CD14-positive monocyte (primary cell): ENCODE results near the gene CXorf58. TPM values are rescaled to one million over a fixed set of nuclear protein-coding genes. Genes with fewer than 3 reads are reported as not detected.
"Not testable (repeated sequence)": the region's sequence is repeated elsewhere in the genome, so short reads cannot be mapped to it uniquely, and the experiment has no call there.

ENCODE experiments used
- DNase-seq, 3 donors: peaks; one replicate each; pipeline ENCODE4 v3.0.0-alpha.2; 2011 to 2022
- H2AFZ ChIP-seq: 2 replicates; pipeline ENCODE4 v1.6.0; 2012; ENCODE audit warnings: mild to moderate bottlenecking, low read depth, low read length, inconsistent platforms; ENCODE audit not compliant: insufficient read depth, poor library complexity, severe bottlenecking
- H3K27ac ChIP-seq, 2 donors: 1 replicate in 1 of 2; 2 replicates in 1 of 2; pipeline ENCODE4 v1.5.1; 2012 to 2013; ENCODE audit warnings: low read length in 2 of 2, control low read depth in 1 of 2, inconsistent platforms in 1 of 2, low read depth in 1 of 2, mild to moderate bottlenecking in 1 of 2
- H3K27me3 ChIP-seq, 2 donors: one replicate each; pipeline versions ENCODE4 v1.6.0 to v1.6.1; 2011 to 2013; ENCODE audit warnings: low read length in 2 of 2; ENCODE audit not compliant: control insufficient read depth in 2 of 2, insufficient read depth in 2 of 2
- H3K36me3 ChIP-seq, 2 donors: replicated peaks in 1 of 2; 1 replicate in 1 of 2; 2 replicates in 1 of 2; pipeline versions ENCODE4 v1.5.1 to v1.6.1; 2012 to 2013; ENCODE audit warnings: low read length in 2 of 2, control low read depth in 1 of 2, inconsistent platforms in 1 of 2, mild to moderate bottlenecking in 1 of 2; ENCODE audit not compliant: insufficient read depth in 2 of 2, control insufficient read depth in 1 of 2
- H3K4me1 ChIP-seq, 2 donors: 1 replicate in 1 of 2; 2 replicates in 1 of 2; pipeline versions ENCODE4 v1.5.1 to v1.6.1; 2012 to 2013; ENCODE audit warnings: low read length in 2 of 2, control low read depth in 1 of 2, inconsistent platforms in 1 of 2, mild to moderate bottlenecking in 1 of 2, moderate library complexity in 1 of 2; ENCODE audit not compliant: insufficient read depth in 2 of 2, control insufficient read depth in 1 of 2
- H3K4me2 ChIP-seq: replicated peaks from 2 replicates; pipeline ENCODE3; 2012; ENCODE audit warnings: low read length, moderate library complexity, mild to moderate bottlenecking; ENCODE audit not compliant: poor library complexity, severe bottlenecking; ENCODE audit errors: extremely low read depth
- H3K4me3 ChIP-seq, 3 experiments: fragments of 200-600 bp in 1 of 3; sonication (generic) in 1 of 3; replicated peaks in 1 of 3; 1 replicate in 2 of 3; 2 replicates in 1 of 3; pipeline ENCODE4 v1.5.1; 2011 to 2013; ENCODE audit warnings: low read length in 3 of 3, mild to moderate bottlenecking in 3 of 3, control low read depth in 2 of 3, low read depth in 2 of 3, inconsistent platforms in 1 of 3, moderate library complexity in 1 of 3
- H3K79me2 ChIP-seq: 2 replicates; pipeline ENCODE4 v1.6.0; 2012; ENCODE audit warnings: mild to moderate bottlenecking, control low read depth, inconsistent platforms, low read length, moderate library complexity; ENCODE audit not compliant: insufficient read depth
- H3K9ac ChIP-seq: 2 replicates; pipeline ENCODE4 v1.6.0; 2017; ENCODE audit warnings: low read length, mild to moderate bottlenecking; ENCODE audit not compliant: insufficient read depth, poor library complexity, severe bottlenecking
- H3K9me3 ChIP-seq, 2 donors: replicated peaks in 1 of 2; 1 replicate in 1 of 2; 2 replicates in 1 of 2; pipeline versions ENCODE4 v1.5.1 to v1.6.1; 2012 to 2013; ENCODE audit warnings: low read length in 2 of 2, control low read depth in 1 of 2; ENCODE audit not compliant: control insufficient read depth in 1 of 2, insufficient read depth in 1 of 2
- H4K20me1 ChIP-seq: 2 replicates; pipeline ENCODE4 v1.6.0; 2012; ENCODE audit warnings: mild to moderate bottlenecking, low read length, control low read depth, moderate library complexity; ENCODE audit not compliant: insufficient read depth
- H3K27ac Mint-ChIP-seq, 7 donors: one replicate each; pipeline ENCODE4 v1.8.0; 2020; ENCODE audit warnings: mild to moderate bottlenecking in 7 of 7, mixed read lengths in 7 of 7, moderate library complexity in 6 of 7, inconsistent platforms in 2 of 7
- H3K27me3 Mint-ChIP-seq, 3 donors: one replicate each; pipeline ENCODE4 v1.8.0; 2021 to 2022; ENCODE audit warnings: low read depth in 3 of 3, mild to moderate bottlenecking in 3 of 3, mixed read lengths in 3 of 3, moderate library complexity in 3 of 3, inconsistent platforms in 1 of 3
- H3K36me3 Mint-ChIP-seq, 2 donors: one replicate each; pipeline ENCODE4 v1.8.0; 2020; ENCODE audit warnings: mixed read lengths in 2 of 2, inconsistent platforms in 1 of 2, mild to moderate bottlenecking in 1 of 2
- H3K4me1 Mint-ChIP-seq: one replicate; pipeline ENCODE4 v1.8.0; 2020; ENCODE audit warnings: mild to moderate bottlenecking, mixed read lengths
- H3K4me3 Mint-ChIP-seq, 2 donors: one replicate each; pipeline ENCODE4 v1.8.0; 2020; ENCODE audit warnings: mild to moderate bottlenecking in 2 of 2, mixed read lengths in 2 of 2, moderate library complexity in 1 of 2
- H3K9me3 Mint-ChIP-seq, 7 donors: one replicate each; pipeline ENCODE4 v1.8.0; 2020 to 2022; ENCODE audit warnings: mixed read lengths in 7 of 7, mild to moderate bottlenecking in 6 of 7, moderate library complexity in 6 of 7, inconsistent platforms in 2 of 7
- WGBS: methylation state at CpG from one replicate; pipeline ENCODE4 v1.1.5; 2013; ENCODE audit warnings: missing lambda C conversion rate; ENCODE audit not compliant: insufficient coverage; 5-methylcytosine and 5-hydroxymethylcytosine counted together
- intact Hi-C, 2 donors: fragments of 100-400 bp; cut with micrococcal nuclease; formaldehyde crosslinking; loops; one replicate each; pipeline versions ENCODE4 v1.15.0 to v1.15.1; 2023
- polyA minus RNA-seq: library from RNA; depleted of rRNA, polyadenylated mRNA; stranded (reverse); fragments of >200 nt; gene quantifications from 2 replicates; pipeline ENCODE4 v1.2.3, GENCODE V29; 2012
- polyA plus RNA-seq, 3 donors: library from polyadenylated mRNA; depleted of rRNA in 1 of 3; unstranded in 2 of 3; stranded (reverse) in 1 of 3; fragments of 300-500 nt in 2 of 3; fragments of >200 nt in 1 of 3; fragmentation: Illumina TruSeq in 2 of 3; gene quantifications; 1 replicate in 2 of 3; 2 replicates in 1 of 3; pipeline ENCODE4 v1.2.3, GENCODE V29; 2012 to 2021
- total RNA-seq, 12 experiments: library from RNA in 1 of 12; stranded (reverse) in 1 of 12; fragments of 120-200 nt in 1 of 12; gene quantifications; one replicate each; pipeline ENCODE4 v1.2.4 and lab custom pipeline; 2013 to 2026; ENCODE audit warnings: mixed read lengths in 6 of 12, inconsistent platforms in 1 of 12
- TF ChIP-seq, protein P1 (sequence below): fragments of 200-600 bp; IDR thresholded peaks from one replicate; pipeline ENCODE4 v1.8.0; 2022; ENCODE audit warnings: antibody characterized with exemption, mild to moderate bottlenecking

The CXorf58 gene, protein sequence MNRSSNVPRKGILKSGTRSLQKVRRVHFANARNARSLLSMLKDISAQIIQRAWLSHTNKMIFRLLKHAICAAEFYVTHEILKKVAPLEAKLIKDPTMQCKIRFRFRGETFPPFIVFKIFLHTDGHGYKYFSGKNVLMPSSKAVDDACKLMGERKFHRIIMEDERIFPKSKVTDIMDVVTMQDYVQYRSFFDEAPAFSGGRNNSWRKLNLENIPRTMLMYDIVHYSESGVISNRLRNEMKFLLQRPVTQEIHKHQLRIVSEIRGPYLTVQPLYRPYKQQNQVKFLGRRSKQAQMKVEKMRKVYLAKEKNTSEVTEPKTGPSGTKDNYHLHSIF
- total RNA-seq (2013), result not detected
- polyA plus RNA-seq (not detected), polyA minus RNA-seq (not detected in 2 replicates), total RNA-seq (lab: John Stamatoyannopoulos, UW) (0 to 0.69 (median 0.11) reads per million in 11 experiments)

DNA sequence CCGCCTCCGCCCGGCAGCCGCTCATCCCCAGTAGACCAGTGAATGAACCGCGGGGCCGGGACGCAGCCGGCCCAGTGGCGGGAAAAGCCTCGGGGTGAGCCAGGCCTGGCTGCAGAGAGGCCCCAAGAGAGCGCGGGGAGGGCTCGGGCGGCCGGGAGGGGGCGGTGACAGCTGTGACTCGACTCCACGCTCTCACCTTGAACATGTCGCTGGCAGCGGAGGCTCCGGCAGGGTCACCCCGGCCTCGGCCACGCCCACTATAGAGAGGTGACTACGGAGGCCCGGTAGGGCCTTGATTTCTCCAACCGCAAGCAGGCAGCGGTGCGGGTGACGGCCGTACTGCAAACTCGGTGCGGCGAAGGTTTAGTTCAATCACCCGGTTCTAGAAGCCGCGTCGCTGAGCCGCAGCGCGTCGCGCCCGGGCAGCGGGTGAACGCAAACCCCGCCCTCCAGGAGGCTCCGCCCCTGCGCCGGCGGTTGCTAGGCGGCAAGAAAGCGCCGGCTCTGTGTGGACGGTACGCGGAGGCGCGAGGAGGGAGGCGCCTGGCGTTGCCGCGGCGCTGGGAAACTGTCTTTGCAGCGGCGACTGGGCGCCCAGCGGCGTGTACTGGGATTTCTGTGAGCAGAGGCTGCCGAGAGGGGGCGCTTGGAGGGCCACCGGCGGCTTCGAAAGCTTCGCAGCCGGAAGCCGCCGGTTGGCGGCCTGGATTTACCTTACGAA lies at the start of gene CXorf58, which contains the start of gene APOO:
Gene CXorf58 (plus strand): TSS at position 509 of the 721 bp plus-strand sequence. CDS start 2,297 bp downstream, outside the sequence.
Gene APOO (minus strand): TSS at position 441 of the 721 bp plus-strand sequence. CDS start 236 bp downstream, at position 205.
- under 1% methylated on average over 72 of the region's 81 CpGs for WGBS
- peaks cover 25% of the 10 kb centered on the region for H3K4me1 Mint-ChIP-seq

DNA sequence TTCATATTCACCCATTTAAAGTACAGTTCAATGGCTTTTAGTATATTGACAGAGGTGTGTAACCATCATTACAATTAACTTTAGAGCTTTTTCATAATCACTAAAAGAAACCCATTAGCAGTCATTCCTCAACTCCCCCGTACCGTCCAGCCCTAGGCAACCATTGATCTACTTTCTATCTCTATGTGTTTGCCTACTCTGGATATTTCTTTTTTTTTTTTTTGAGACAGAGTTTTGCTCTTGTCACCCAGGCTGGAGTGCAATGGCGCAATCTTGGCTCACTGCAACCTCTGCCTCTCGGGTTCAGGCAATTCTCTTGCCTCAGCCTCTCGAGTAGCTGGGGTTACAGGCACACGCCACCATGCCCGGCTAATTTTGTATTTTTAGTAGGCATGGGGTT lies 48.6 kb upstream of the CXorf58 start:
- H3K27me3 Mint-ChIP-seq, H3K9ac ChIP-seq, H4K20me1 ChIP-seq, H3K27ac Mint-ChIP-seq, H3K27me3 ChIP-seq, H3K4me2 ChIP-seq, DNase-seq, H3K9me3 ChIP-seq, H3K79me2 ChIP-seq, H2AFZ ChIP-seq, H3K36me3 ChIP-seq, H3K36me3 Mint-ChIP-seq, H3K4me3 ChIP-seq, H3K4me3 Mint-ChIP-seq, H3K9me3 Mint-ChIP-seq, H3K27ac ChIP-seq: not testable (repeated sequence)
- peaks cover 19% of the 10 kb centered on the region for H3K4me1 Mint-ChIP-seq
- peaks cover 12 to 14% of the 10 kb centered on the region in 2 donors for H3K4me1 ChIP-seq
- no CpG with 5 or more reads among the region's 7 CpGs for WGBS
- intact Hi-C loops, result loop anchor here in 1 of 2 donors (10.0 kb wide), 1 partner anchor 74 kb away; the partner anchor contains the start of gene SAT1

More for the DNA sequence above, at the start of gene CXorf58, which contains the start of gene APOO:
- TF ChIP-seq, protein P1, sequence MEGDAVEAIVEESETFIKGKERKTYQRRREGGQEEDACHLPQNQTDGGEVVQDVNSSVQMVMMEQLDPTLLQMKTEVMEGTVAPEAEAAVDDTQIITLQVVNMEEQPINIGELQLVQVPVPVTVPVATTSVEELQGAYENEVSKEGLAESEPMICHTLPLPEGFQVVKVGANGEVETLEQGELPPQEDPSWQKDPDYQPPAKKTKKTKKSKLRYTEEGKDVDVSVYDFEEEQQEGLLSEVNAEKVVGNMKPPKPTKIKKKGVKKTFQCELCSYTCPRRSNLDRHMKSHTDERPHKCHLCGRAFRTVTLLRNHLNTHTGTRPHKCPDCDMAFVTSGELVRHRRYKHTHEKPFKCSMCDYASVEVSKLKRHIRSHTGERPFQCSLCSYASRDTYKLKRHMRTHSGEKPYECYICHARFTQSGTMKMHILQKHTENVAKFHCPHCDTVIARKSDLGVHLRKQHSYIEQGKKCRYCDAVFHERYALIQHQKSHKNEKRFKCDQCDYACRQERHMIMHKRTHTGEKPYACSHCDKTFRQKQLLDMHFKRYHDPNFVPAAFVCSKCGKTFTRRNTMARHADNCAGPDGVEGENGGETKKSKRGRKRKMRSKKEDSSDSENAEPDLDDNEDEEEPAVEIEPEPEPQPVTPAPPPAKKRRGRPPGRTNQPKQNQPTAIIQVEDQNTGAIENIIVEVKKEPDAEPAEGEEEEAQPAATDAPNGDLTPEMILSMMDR, result peak; percentile 73
- Mint-ChIP-seq H3K36me3 (no peaks in the 10 kb centered on the region), H3K9me3 (peaks cover 0 to 5% (median 0%) of the 10 kb centered on the region in 7 donors), H3K27me3 (peaks cover 0 to 27% (median 0%) of the 10 kb centered on the region in 3 donors), H3K4me3 (peak within 1 kb of the TSS; percentile 77 to 83), H3K27ac (peak within 1 kb of the TSS; percentile 81 to 94 (median 91))
- Histone ChIP-seq H3K27ac (peak within 1 kb of the TSS; percentile 71 to 86), H3K9me3 (peaks cover 0 to 6% of the 10 kb centered on the region in 2 donors), H3K4me1 (peaks cover 35 to 36% of the 10 kb centered on the region in 2 donors), H3K36me3 (no peaks in the 10 kb centered on the region), H3K9ac (peak within 1 kb of the TSS; percentile 60), H4K20me1 (no peaks in the 10 kb centered on the region), H3K4me3 (peak within 1 kb of the TSS; percentile 42 to 73 (median 54)), H3K27me3 (peaks cover 0 to 3% of the 10 kb centered on the region in 2 donors), H3K79me2 (no peaks in the 10 kb centered on the region), H2AFZ (peak within 1 kb of the TSS; percentile 79), H3K4me2 (peak within 1 kb of the TSS; percentile 71)
- peak; percentile 88 to 91 (median 90) for DNase-seq
- intact Hi-C loops, result loop anchor here (2.0 to 10.0 kb wide), 7 partner anchors 63 to 245 kb away; partner anchors contain the start of genes EIF2S3 (in 1 of the 2) and KLHL15 (in 1 of the 2)
